ENCODE measurements around the gene IL4R.

IL4R gene

DNA sequence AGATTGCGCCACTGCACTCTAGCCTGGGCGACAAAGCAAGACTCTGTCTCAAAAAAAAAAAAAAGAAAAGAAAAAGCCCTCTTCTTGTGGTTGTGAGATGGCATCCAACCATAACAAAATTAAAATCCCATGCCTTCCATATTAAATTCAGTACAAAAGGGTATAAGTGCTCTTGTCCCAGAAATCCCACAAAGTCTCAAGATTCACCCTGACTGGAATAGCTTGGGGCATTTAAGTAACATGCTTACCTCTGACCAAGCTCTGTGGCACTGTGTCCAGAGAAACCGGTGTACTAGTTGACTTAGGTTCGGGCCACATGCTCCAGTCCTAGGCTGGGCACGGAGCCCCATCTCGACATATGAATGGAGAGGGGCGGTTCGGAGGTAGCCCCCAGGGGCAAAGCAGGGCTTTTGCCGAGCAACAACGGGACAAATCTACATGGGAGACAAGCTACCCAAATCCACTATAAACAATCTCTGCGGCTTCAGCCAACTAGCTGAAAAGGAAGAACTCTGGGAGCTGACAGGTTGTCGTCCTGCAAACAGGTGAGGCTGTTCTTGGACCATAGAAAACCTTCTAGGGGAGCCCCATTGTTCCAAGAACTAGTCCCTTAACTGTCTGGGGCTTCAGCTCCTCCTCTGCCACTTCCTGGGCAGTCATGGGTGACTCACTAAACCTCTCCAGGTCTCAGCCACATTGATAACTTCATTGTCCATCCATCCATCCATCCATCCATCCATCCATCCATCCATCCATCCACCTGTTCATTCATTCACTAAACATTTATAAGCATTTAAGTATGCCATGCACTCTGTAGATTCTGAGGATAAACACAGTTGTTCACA is 10.3 kb upstream of the IL4R start:
- H3K4me1 Mint-ChIP-seq (ENCODE audit: low read depth): peaks cover 7% of the 10 kb centered on the region
- no peaks in the 10 kb centered on the region for H3K27me3 Mint-ChIP-seq
- H3K36me3 Mint-ChIP-seq: peaks cover 2% of the 10 kb centered on the region
- H3K27ac Mint-ChIP-seq: no peak overlapping the region
- no peaks in the 10 kb centered on the region for H3K9me3 Mint-ChIP-seq (ENCODE audit: low read depth)
- H3K4me3 Mint-ChIP-seq: no peak overlapping the region

DNA sequence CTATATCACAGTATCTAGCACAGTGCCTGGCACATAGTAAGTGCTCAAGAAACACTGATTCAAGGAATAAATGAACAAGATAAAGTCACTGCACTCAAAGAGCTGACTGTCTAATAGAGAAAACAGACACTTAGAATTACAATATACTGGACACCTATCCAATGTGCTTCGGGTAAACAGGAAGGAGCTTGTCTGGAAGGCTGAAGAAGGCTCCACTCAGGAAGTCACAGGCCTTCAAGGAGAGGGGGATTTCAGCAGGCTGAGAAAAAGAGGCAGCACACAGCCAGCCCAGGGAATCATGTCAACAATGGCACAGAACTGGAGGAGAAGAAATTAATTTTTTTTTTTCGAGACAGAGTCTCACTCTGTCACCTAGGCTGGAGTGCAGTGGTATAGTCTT is 9.7 kb upstream of the IL4R start:
- Mint-ChIP-seq H3K4me1 (ENCODE audit: low read depth) (peaks cover 4% of the 10 kb centered on the region), H3K36me3 (peaks cover 2% of the 10 kb centered on the region), H3K27me3 (no peaks in the 10 kb centered on the region), H3K27ac (no peak overlapping the region), H3K9me3 (ENCODE audit: low read depth) (no peaks in the 10 kb centered on the region), H3K4me3 (no peak overlapping the region)

DNA sequence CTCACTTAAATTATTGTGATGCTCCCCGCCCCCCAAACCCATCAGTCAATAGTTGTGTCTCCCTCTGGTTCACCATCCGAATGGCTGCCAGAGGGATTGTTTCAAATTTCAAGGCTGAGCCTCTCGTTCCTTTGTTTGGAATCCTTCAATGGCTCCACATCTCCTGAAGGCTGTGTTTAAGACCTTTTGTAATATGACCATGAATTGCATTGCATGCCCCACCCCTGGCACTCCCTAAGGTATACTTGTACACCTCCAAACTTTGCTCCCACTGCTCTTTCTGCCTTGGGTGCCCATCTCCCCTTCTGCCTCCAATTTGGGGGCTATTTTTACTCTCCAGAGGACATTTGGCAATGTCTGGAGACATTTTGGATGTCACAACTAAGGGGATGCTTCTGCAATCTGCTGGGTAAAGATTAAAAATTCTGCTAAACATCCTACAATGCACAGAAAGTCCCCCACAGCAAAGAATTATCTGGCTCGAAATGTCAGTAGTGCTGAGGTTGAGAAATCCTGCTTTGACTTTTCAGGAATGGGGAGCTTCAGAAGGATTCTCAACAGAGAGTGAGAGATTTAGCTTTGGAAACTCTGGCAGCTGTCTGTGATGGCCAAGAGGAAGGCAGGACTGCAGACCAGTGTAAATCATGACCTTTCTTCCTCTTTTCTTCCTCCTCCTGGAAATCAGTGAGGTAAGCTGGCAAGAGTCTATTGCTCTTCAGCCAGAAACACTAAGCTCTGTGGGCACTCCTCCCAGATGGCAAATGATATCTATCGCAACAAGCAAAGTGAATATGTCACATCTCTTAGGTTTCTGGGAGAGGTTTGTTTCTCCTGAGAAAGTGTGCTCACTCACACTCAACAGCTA is 8.7 kb upstream of the IL4R start:
- Mint-ChIP-seq H3K4me3 (no peak overlapping the region), H3K36me3 (peaks cover 2% of the 10 kb centered on the region), H3K27ac (no peak overlapping the region), H3K9me3 (ENCODE audit: low read depth) (no peaks in the 10 kb centered on the region), H3K27me3 (no peaks in the 10 kb centered on the region), H3K4me1 (ENCODE audit: low read depth) (peaks cover 4% of the 10 kb centered on the region)

DNA sequence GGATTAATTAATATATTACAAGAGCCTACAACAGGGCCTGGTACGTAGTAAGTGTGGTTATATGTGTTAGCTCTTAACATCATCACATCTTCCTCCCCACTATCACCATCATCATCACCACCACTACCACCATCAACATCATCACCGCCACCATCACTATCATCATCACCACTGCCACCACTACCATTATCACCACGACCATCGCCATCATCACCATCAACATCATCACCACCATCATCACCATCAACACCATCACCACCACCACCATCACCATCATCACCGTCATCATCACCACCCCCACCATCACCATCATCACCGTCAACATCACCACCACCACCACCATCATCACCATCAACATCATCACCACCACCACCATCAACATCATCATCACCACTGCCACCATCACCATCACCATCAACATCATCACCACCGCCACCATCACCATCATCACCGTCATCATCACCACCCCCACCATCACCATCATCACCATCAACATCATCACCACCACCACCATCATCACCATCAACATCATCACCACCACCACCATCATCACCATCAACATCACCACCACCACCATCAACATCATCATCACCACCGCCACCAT is 7.8 kb upstream of the IL4R start:
- H3K4me1 Mint-ChIP-seq (ENCODE audit: low read depth): peaks cover 5% of the 10 kb centered on the region
- H3K27ac Mint-ChIP-seq: peak overlapping the region; percentile 0

DNA sequence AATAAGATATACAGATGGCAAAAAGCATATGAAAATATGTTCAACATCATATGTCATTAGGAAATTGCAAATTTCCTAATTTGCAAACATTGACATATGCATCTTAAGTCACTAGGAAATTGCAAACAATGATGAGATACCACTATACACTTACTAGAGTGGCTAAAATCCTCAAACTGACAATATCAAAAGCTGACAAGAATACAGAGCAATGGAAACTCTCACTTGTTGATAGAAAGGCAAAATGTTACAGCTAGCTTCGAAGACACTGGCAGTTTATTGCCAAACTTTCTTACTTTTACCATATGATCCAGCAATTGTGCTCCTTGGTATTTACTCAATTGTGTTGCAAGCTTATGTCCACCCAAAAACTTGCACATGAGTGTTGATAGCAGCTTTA is 5.0 kb upstream of the IL4R start:
- H3K9me3 Mint-ChIP-seq (ENCODE audit: low read depth): no peaks in the 10 kb centered on the region
- no peak overlapping the region for H3K27ac Mint-ChIP-seq
- H3K4me1 Mint-ChIP-seq (ENCODE audit: low read depth): peaks cover 21% of the 10 kb centered on the region
- H3K36me3 Mint-ChIP-seq: peaks cover 2% of the 10 kb centered on the region
- no peak overlapping the region for H3K4me3 Mint-ChIP-seq
- no peaks in the 10 kb centered on the region for H3K27me3 Mint-ChIP-seq

More for the DNA sequence above, 7.8 kb upstream of the IL4R start:
- peaks cover 2% of the 10 kb centered on the region for H3K36me3 Mint-ChIP-seq
- H3K9me3 Mint-ChIP-seq (ENCODE audit: low read depth): no peaks in the 10 kb centered on the region
- H3K27me3 Mint-ChIP-seq: no peaks in the 10 kb centered on the region
- H3K4me3 Mint-ChIP-seq: no peak overlapping the region

DNA sequence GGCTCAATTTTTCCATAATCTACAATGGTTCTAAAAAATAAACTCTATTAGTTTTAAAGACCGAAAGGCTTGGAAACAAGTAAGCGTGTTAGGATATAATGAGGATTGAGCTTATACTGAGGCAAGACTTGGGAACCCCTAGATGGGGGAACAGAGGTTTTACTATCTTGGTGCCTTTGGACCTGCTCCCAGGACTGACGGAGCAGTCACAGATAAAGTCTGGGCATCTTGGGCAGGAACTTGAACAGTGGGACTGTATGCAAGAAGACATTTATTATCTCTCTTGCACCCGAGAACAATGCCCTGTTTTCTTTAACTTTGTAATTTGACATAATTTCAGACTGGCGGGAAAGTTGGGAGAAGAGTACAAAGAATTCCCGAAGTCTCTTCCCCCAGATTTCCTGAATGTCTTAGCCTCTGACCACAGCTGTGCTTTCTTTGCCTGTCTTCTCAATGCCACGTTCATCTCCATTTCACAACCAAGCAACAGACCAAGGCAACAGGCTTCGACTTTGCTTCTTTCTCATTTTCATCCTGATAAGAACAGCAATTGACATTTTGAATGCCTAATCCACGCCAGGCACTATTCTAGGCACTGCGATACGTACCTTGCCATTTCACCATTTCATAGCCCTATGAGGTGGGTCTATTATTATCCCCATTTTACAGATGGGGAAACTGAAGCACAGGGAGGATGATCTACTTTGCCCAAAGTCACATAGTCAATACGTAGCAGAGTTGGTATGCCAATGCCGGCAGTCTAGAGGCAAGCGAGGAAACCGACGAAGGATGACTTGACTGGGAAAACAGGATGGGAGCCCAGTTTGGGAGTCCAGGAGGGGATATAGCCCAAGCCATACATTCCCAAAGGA is 3.0 kb upstream of the IL4R start:
- Mint-ChIP-seq H3K27me3 (no peaks in the 10 kb centered on the region), H3K36me3 (peaks cover 8% of the 10 kb centered on the region), H3K9me3 (ENCODE audit: low read depth) (no peaks in the 10 kb centered on the region), H3K27ac (no peak overlapping the region), H3K4me1 (ENCODE audit: low read depth) (peaks cover 24% of the 10 kb centered on the region), H3K4me3 (no peak overlapping the region)

DNA sequence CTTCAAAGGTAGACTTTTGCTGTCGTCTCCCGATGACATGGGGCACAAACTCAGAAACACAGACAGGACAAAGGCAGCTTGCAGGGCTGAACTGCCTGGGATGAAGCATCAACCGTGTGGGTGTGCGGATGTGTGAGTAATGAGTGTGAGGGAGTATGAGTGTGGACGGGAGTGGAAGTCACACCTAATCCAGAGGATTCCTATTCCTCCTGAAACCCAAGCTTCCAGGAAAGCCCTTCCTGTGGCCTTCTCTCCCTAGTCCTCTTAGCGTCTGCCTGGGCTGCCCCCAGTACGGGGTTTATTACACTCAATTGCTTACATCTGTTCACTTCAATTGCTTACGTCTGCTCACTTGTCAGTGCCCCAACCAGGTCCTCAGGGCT is 2.3 kb upstream of the IL4R start:
- H3K27ac Mint-ChIP-seq: peak overlapping the region; percentile 22
- no peak overlapping the region for H3K4me3 Mint-ChIP-seq
- peaks cover 29% of the 10 kb centered on the region for H3K4me1 Mint-ChIP-seq (ENCODE audit: low read depth)
- H3K36me3 Mint-ChIP-seq: peaks cover 8% of the 10 kb centered on the region
- no peaks in the 10 kb centered on the region for H3K9me3 Mint-ChIP-seq (ENCODE audit: low read depth)
- H3K27me3 Mint-ChIP-seq: no peaks in the 10 kb centered on the region

DNA sequence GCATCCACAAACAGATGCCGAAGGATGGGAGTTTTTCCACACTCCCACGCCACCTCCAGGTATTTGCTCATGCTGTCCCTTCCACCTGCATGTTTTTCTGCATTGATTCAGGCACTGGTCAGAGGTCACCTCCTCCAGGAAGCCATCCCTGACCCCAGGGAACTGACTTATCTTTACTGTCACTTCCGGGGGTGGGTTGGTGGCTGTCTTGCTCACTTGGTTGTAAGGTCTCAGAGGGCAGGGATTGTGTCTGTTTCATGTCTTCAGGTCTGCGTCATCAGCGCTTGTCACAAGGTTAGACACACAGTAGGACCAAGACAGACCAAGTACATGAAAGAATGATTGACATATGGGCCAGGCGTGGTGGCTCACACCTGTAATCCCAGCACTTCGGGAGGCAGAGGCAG is 1.9 kb upstream of the IL4R start:
- peaks cover 8% of the 10 kb centered on the region for H3K36me3 Mint-ChIP-seq
- peak overlapping the region; percentile 11 for H3K4me3 Mint-ChIP-seq
- peak overlapping the region; percentile 64 for H3K27ac Mint-ChIP-seq
- H3K4me1 Mint-ChIP-seq (ENCODE audit: low read depth): peaks cover 32% of the 10 kb centered on the region
- H3K9me3 Mint-ChIP-seq (ENCODE audit: low read depth): no peaks in the 10 kb centered on the region
- H3K27me3 Mint-ChIP-seq: no peaks in the 10 kb centered on the region

DNA sequence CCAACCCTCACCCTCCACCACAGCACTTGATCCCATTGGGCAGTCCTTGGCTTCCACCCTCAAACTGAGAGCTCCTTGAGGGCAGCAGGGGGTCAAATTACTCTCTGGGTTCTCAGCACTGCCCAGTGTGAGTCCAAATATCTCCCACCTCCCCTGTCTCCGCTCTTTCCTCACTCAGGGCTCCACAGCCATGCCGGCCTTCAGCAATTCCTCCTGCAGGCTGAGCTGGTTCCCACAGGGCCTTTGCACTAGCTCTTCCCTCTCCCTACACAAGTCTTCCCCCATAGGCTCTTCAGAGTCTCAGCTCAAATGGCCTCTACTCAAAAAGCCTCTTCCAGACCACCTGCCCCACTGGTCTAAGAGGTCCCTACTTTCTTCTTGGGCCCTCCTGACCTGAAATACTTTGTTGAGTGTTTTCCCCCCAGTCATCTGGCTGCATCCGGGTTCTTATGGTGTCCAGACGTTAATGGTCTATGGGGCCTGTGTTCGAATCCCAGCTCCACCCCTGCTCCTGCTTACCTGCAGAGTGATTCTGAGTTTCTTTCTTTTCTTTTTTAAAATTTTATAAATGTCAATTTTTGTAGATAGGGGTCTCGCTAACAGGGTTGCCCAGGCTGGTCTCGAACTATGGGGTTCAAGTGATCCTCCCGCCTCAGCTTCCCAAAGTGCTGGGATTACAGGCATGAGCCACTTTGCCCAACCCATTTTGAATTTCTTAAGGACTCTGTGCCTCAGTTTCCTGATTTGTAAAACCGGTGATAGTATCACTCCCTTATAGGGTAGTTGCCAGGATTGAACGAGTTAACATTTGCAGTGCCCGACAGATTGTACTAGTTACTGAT is 973 bp upstream of the IL4R start:
- Mint-ChIP-seq H3K4me3 (peak overlapping the region; percentile 90), H3K27me3 (no peaks in the 10 kb centered on the region), H3K27ac (peak overlapping the region; percentile 93), H3K9me3 (ENCODE audit: low read depth) (no peaks in the 10 kb centered on the region), H3K4me1 (ENCODE audit: low read depth) (peaks cover 41% of the 10 kb centered on the region), H3K36me3 (peaks cover 11% of the 10 kb centered on the region)

DNA sequence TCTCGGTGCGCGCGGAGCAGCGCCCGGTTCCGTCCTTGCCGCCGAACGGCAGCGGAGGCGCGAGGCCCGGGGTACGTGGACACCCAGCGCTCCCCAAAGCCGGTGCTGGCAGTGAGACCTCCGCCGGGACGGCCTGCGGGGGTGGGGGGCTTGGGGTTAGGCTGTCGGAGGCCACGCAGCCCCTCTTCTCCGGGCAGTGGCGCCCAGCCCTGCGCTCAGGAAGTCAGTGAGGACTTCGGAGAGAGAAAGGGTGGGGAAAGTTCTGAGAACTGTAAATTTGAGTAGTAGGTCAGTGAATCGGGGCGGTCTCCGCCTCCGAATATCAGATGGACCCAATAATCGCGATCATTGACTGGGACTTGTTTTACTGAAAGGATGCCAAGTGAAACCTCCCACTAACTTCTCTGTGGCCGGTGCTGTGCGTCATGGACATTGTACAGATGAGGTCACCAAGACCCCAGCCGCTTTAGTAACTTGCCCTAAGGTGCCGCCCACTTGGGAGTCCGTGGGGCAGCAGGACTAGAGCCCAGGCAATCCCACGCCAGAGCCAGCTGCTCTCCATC is 468 bp downstream of the IL4R start:
- Mint-ChIP-seq H3K27ac (peak overlapping the region; percentile 100), H3K27me3 (no peaks in the 10 kb centered on the region), H3K4me1 (ENCODE audit: low read depth) (peaks cover 55% of the 10 kb centered on the region), H3K36me3 (peaks cover 15% of the 10 kb centered on the region), H3K9me3 (ENCODE audit: low read depth) (no peaks in the 10 kb centered on the region), H3K4me3 (peak overlapping the region; percentile 94)

DNA sequence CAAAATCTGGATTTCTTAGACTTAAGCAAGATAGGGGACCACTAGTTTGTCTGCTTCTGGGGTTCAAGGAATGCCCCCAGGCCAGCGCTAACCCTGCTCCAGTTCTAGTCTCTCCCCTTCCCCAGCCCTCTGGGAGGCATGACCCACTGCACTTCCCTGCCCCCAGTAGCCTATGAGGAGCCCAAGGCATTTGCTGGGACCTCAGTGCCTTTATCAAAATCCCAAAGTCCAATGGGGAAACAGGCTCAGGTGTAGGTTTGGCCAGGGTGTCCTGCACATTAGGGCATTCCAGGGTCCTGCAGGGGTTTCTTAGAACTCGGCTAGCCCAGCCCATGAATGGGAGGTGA is 1.2 kb downstream of the IL4R start:
- H3K36me3 Mint-ChIP-seq: peaks cover 17% of the 10 kb centered on the region
- H3K4me3 Mint-ChIP-seq: peak overlapping the region; percentile 94
- H3K27me3 Mint-ChIP-seq: no peaks in the 10 kb centered on the region
- H3K9me3 Mint-ChIP-seq (ENCODE audit: low read depth): no peaks in the 10 kb centered on the region
- peaks cover 63% of the 10 kb centered on the region for H3K4me1 Mint-ChIP-seq (ENCODE audit: low read depth)
- H3K27ac Mint-ChIP-seq: peak overlapping the region; percentile 100

DNA sequence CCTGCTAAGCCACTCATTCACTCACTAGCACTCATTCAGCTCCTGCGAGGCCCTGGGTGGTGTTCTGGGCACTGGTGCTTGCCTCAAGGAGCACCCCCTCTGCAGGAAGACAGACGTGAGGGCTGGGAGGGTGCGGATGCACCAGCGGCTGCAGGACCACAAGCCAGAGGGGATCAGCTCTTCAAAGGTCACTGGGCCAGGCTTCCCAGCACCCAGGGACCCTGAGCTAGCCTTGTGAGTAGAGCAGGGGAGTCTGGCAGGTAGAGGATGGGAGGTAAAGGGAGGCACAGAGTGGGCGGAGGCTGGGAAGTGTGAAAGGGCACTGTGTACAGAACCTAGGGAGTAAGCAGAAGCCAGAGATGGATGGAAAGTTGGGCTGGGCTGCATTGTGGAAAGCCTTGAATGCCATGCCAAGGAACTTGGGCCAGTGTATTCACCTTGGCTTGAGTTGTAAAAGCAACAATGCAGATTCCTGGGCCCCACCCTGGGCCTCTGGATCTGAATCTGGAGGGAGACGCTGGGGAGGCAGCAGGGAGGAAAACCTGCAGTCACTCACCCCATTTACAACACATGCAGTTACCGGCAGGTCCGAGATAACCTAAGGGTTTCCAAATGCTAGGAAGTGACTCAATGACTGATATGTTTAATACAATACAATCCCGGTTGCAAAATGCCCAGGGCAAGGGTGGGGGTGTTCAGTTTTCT is 1.7 kb downstream of the IL4R start:
- H3K36me3 Mint-ChIP-seq: peaks cover 17% of the 10 kb centered on the region
- H3K4me1 Mint-ChIP-seq (ENCODE audit: low read depth): peaks cover 67% of the 10 kb centered on the region

DNA sequence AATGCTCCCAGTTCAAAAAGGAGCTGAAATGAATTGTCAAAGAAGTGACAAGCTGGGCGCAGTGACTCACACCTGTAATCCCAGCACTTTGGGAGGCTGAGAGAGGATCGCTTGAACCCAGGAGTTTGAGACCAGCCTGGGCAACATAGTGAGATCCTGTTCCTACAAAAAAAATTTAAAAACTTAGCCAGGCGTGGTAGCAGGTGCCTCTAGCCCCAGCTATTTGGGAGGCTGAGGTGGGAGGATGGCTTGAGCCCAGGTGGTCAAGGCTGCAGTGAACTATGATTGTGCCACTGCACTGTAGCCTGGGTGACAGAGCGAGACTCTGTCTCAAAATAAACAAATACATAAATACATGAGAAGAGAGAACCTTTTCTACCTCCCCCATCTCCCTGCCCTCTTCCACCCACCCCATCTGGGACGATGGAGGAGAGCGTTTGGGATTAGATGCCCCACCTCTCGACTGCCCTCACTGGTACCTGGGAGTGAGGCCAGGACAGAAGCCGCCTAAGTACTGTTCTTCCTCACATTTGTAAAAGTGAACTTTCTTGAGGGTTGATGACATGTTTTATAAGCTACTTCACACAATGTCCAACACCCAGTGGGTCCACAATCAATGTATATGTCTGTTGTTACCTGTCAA is 2.4 kb downstream of the IL4R start:
- peaks cover 17% of the 10 kb centered on the region for H3K36me3 Mint-ChIP-seq
- peak overlapping the region; percentile 100 for H3K27ac Mint-ChIP-seq
- peaks cover 70% of the 10 kb centered on the region for H3K4me1 Mint-ChIP-seq (ENCODE audit: low read depth)
- H3K27me3 Mint-ChIP-seq: no peaks in the 10 kb centered on the region
- peak overlapping the region; percentile 94 for H3K4me3 Mint-ChIP-seq
- H3K9me3 Mint-ChIP-seq (ENCODE audit: low read depth): no peaks in the 10 kb centered on the region

More for the DNA sequence above, 1.7 kb downstream of the IL4R start:
- no peaks in the 10 kb centered on the region for H3K9me3 Mint-ChIP-seq (ENCODE audit: low read depth)
- H3K4me3 Mint-ChIP-seq: peak overlapping the region; percentile 94
- H3K27ac Mint-ChIP-seq: peak overlapping the region; percentile 100
- no peaks in the 10 kb centered on the region for H3K27me3 Mint-ChIP-seq
